ENCODE results near the gene DROSHA.
"Not testable (repeated sequence)": the region's sequence is repeated elsewhere in the genome, so short reads cannot be mapped to it uniquely, and the experiment has no call there.

The DROSHA gene

GRCh38 chr5:31381299-31381698 is 150.6 kb downstream of the DROSHA start:
- DNase-seq (ENCODE audit: low spot score), result no peak

DNA sequence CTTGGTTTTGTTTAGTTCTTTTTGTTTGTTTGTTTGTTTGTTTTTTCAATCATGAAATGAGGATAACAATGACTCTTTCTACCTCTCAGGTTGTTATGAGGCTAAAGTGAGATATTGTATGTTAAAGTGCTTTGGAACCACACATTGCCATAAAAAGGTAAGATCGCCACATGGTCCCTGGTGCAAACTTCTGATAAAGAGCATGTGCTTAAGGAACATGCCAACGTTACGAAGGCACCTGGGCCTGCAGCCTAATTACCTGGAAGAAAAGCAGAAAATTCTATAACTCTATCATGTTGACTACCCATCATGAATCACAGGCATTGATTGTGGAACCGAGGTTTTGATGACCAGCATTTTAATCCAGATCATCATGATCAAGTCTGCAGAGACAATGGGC is 151.8 kb downstream of the DROSHA start:
- no peak for DNase-seq (ENCODE audit: low spot score)

GRCh38 chr5:31378838-31379237 is 153.1 kb downstream of the DROSHA start:
- DNase-seq (ENCODE audit: low spot score), result no peak

- no peak for DNase-seq (ENCODE audit: low spot score)
Measured at GRCh38 chr5:31378136-31378535, 153.8 kb downstream of the DROSHA start.

DNA sequence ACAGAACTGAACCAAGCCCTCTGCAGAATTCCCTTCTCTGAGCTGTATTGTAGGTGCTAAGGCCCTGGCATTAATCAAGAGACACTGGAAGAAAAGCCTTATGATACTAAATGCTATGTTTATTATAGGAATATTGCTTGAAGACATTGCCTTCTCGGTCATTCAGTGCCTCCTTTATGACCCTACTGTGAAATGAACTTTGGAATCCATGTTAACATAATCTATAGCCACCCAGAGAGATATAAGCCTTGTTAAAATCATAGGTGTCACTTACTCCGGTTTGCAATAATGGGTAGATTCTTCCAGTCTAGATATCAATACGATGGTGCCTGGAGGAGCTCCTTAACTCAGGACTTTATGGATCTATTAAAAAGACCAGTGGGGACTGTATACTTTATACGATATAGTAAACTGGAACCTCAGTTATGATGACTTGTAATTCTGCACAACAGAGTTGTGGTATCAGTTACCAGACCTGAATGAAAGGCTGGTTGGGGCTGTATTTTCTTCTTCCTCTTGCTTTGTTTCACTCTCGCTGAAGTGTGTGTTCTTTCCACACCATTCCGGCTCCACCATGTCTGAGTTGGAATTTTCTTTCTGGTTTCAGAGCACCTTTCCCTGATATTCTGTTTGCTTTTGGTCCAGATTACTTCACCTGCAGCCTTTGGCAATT is 154.5 kb downstream of the DROSHA start:
- DNase-seq (ENCODE audit: low spot score), result no peak

DNA sequence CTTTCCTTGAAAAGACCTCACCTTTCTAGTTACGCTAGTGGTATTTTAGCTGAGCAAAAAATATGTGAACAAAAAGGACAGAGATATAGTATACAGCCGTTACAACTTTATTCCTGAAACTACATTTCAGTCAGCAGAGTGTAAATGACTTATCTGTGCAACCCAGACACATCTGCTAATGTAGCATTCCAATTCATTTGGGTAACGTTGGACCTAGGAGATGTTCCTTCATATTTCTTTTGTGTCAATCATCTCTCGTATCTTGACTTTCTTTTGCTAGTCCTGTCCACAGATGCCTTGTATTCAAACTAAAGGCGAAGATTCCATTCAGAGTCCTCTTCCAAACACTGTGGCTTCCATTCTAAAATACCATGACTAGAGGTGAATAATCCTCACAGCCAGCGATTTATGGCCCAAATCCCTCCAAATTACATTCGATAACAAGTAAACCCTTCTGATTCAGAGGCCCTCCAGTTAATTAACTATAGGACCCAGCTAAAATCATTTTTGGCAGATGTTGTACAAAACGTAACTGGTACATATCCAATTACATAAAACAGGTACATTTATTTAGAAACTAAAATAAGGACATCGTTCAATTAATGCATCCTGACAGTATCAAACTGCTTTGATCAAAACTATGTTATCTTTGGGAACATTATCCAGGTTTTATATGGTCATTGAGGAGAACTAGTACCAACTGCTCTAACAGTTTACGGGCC is 155.7 kb downstream of the DROSHA start:
- no peak for DNase-seq (ENCODE audit: low spot score)

DNA sequence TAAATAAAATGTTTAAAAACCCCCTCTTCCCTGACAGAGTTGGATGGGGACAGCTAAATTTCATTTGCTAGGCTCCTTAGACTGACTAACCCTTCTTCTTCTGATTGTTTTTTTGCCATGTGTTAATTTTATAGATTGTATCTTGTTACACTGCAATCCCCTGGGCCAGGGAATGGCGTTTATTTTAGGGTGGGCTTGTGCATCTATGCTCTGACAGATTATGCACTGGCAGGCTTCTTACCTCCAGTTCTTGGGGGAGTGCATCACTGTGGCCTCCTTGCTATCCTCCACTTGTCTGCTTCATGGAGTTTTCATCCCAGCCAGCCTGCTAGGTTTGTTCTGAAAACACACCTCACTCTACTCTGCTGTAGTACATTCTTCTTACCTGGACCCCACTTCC is 159.8 kb downstream of the DROSHA start:
- DNase-seq (ENCODE audit: low spot score), result no peak

DNA sequence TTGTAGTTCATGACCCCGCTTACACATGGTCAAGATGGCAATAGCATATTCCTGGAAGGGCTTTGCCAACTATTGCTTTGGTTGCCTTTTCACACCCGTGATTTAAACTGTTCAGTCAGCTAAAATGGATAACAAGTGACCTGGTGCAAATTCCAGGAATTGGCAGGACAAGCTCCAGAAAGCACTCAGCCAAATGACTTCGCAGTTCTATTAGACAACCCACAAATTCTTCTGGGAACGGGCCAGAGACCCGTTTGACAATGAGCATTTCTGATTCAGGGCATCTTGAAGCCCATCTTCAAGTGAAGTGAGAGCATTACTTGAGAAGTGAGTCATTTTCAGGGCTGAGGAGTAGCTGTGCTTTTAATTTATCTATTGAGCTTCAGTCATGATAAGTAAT is 165.0 kb downstream of the DROSHA start:
- no peak for DNase-seq (ENCODE audit: low spot score)

DNA sequence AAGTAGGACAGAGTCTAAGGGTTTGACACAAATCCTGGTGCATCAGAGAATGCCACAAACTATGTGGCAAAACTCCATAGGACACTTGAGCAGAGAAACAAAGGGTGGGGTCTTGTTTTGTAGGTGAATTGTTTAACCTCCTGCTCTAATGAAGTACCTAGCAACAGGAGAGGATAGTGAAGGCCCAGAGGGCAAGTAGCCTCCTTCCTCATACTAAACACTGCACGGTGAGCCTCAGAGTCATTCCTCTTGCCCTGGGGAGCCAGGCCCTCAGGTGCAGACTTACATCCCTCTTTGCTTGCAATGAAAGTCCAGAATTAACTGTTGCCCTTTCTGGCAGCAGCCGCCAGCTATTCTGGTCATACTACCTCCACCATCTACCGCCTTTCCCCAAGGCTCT is 166.1 kb downstream of the DROSHA start:
- DNase-seq (ENCODE audit: low spot score), result no peak

GRCh38 chr5:31364881-31365636 is 166.8 kb downstream of the DROSHA start:
- DNase-seq (ENCODE audit: low spot score), result no peak

GRCh38 chr5:31362931-31363568 is 168.8 kb downstream of the DROSHA start:
- no peak for DNase-seq (ENCODE audit: low spot score)

- no peak for DNase-seq (ENCODE audit: low spot score)
Measured at GRCh38 chr5:31362529-31362900, 169.4 kb downstream of the DROSHA start.

GRCh38 chr5:31361704-31362528 is 170.0 kb downstream of the DROSHA start:
- DNase-seq (ENCODE audit: low spot score), result not testable (repeated sequence)

GRCh38 chr5:31361234-31361633 is 170.7 kb downstream of the DROSHA start:
- no peak for DNase-seq (ENCODE audit: low spot score)

GRCh38 chr5:31359839-31360238 is 172.1 kb downstream of the DROSHA start:
- DNase-seq (ENCODE audit: low spot score), result no peak

DNA sequence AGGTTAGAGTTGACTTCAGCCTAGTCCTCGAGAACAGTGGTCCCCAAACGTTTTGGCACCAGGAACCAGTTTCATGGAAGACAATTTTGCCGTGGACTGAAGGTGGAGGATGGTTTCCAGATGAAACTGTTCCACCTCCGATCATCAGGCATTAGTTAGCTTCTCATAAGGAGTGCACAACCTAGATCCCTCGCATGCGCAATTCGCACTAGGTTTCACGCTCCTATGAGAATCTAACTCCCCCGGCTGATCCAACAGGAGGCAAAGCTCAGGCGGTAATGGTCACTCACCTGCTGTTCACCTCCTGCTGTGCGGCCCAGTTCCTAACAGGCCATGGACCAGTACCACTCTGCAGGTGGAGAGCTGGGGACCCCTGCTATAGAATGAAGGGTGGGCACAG is 174.9 kb downstream of the DROSHA start:
- DNase-seq (ENCODE audit: low spot score), result no peak

DNA sequence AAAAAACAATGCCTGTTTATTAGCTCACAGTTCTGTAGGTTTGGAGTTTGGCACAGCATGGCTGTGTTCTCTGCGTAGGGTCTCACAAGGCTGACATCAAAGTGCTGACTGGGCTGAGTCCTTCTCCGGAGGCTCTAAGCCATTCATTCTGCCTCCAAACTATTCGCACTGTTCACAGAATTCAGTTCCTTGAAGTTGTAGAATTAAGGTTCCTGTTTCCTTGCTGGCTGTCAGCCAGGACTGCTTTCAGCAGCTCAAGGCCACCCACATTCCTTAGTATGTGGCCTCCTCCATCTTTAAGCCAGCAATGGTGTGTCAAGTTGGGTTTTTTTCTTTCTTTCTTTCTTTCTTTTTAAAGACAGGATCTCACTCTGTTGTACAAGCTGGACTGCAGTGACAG is 176.6 kb downstream of the DROSHA start:
- DNase-seq (ENCODE audit: low spot score), result no peak

Data from cerebellar cortex (tissue), 1 donor.